T follicular helper cell (primary cell): ENCODE data around the gene ADPRHL1.

ENCODE experiments used
- DNase-seq: peaks from one replicate; pipeline ENCODE4 v3.0.0-alpha.2; 2020; ENCODE audit warnings: low read depth

Gene ADPRHL1

DNA sequence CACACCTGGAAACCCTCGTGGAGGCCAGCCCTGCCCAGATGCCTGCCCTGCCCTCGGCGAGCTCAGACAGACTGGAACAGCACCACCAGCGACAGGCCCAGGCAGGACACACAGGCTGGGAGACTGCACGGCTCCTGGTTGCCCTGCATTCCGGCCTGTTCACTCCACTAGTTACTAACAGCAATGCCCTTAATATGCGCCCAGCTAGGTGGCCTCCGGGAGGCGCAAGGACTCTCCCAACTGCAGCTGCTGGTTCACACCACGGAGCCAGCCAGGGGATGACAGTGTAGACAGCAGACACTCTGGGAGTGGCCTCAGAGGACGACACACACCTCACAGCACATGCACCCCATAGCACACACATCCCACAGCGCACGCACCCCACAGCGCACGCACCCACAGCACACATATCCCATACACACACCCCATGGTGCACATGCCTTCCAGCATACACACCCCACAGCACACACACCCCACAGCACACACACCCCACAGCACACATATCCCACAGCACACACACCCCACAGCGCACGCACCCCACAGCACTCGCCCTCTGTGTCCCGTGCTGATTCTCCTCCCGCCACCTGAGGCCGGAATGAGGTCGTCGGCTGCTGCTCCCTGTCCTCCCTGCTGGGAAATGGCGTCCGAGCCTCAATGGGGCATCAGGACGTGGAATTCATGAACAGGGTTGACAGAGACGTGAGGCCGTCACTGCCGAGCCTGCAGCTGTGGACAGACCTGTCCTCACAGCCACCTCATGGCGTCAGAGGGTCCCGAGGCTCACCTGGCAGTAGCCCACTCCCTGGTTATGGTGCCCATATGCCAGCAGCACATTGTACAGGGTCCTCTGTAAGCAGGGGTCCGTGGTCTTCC lies 103.0 kb downstream of the ADPRHL1 start:
- no peak for DNase-seq
